ENCODE measurements around the gene AK4.
"Not testable (repeated sequence)": the region's sequence is repeated elsewhere in the genome, so short reads cannot be mapped to it uniquely, and the experiment has no call there.

The AK4 gene

GRCh38 chr1:65221638-65222339, 73.8 kb downstream of the AK4 start:
- DNase-seq: no peak

- no peak for DNase-seq
Observed at GRCh38 chr1:65222340-65222940, 74.4 kb downstream of the AK4 start.

GRCh38 chr1:65224681-65225091, 76.7 kb downstream of the AK4 start:
- DNase-seq: no peak

- DNase-seq: no peak
Observed at GRCh38 chr1:65225179-65225578, 77.2 kb downstream of the AK4 start.

GRCh38 chr1:65229201-65229600, 81.2 kb downstream of the AK4 start:
- no peak for DNase-seq

- no peak for DNase-seq
Observed at GRCh38 chr1:65229754-65230339, 81.8 kb downstream of the AK4 start.

GRCh38 chr1:65230731-65231481, 82.9 kb downstream of the AK4 start:
- DNase-seq: peak; percentile 5

GRCh38 chr1:65231718-65232330, 83.8 kb downstream of the AK4 start:
- no peak for DNase-seq

GRCh38 chr1:65232461-65232990, 84.5 kb downstream of the AK4 start:
- DNase-seq: no peak

GRCh38 chr1:65233782-65234181, 85.8 kb downstream of the AK4 start:
- DNase-seq: no peak

- DNase-seq: peak; percentile 48
Observed at GRCh38 chr1:65235867-65236805, 88.1 kb downstream of the AK4 start.

- not testable (repeated sequence) for DNase-seq
Observed at GRCh38 chr1:65237088-65237487, 89.1 kb downstream of the AK4 start.

- DNase-seq: no peak
Observed at GRCh38 chr1:65237503-65237902, 89.5 kb downstream of the AK4 start.

- DNase-seq: no peak
Observed at GRCh38 chr1:65238010-65238409, 90.0 kb downstream of the AK4 start.

- DNase-seq: no peak
Observed at GRCh38 chr1:65243491-65243890, 95.5 kb downstream of the AK4 start.

- DNase-seq: no peak
Observed at GRCh38 chr1:65245295-65245694, 97.3 kb downstream of the AK4 start.

- no peak for DNase-seq
Observed at GRCh38 chr1:65247419-65248359, 99.7 kb downstream of the AK4 start.

GRCh38 chr1:65250826-65251225, 102.8 kb downstream of the AK4 start:
- DNase-seq: no peak

GRCh38 chr1:65253800-65254319, 105.9 kb downstream of the AK4 start:
- no peak for DNase-seq

- peak; percentile 86 for DNase-seq
Observed at GRCh38 chr1:65254320-65255034, 106.5 kb downstream of the AK4 start.
